GM21723 (cell line): ENCODE data around the gene FRAT2.
"Not testable (repeated sequence)": the region's sequence is repeated elsewhere in the genome, so short reads cannot be mapped to it uniquely, and the experiment has no call there.

Experiments used
- ATAC-seq: cut with Tn5 transposase; IDR thresholded peaks from one replicate; pipeline ENCODE4 v1.9.1; 2021; ENCODE audit warnings: mild to moderate bottlenecking, moderate library complexity; ENCODE audit not compliant: unreplicated experiment

FRAT2 gene

GRCh38 chr10:97356918-97357317 is 22.4 kb upstream of the FRAT2 start:
- no peak for ATAC-seq

- no peak for ATAC-seq
Measured at GRCh38 chr10:97356318-97356914, 21.9 kb upstream of the FRAT2 start.

GRCh38 chr10:97355571-97355975 is 21.0 kb upstream of the FRAT2 start:
- ATAC-seq: no peak

GRCh38 chr10:97353945-97354344 is 19.4 kb upstream of the FRAT2 start:
- ATAC-seq: no peak

GRCh38 chr10:97349752-97350513 is 15.4 kb upstream of the FRAT2 start:
- ATAC-seq: no peak

- ATAC-seq: no peak
Measured at GRCh38 chr10:97347317-97347716, 12.8 kb upstream of the FRAT2 start.

- not testable (repeated sequence) for ATAC-seq
Measured at GRCh38 chr10:97343664-97344063, 9.1 kb upstream of the FRAT2 start.

GRCh38 chr10:97341416-97341815 is 6.9 kb upstream of the FRAT2 start:
- no peak for ATAC-seq

- no peak for ATAC-seq
Measured at GRCh38 chr10:97338041-97338440, 3.5 kb upstream of the FRAT2 start.

- no peak for ATAC-seq
Measured at GRCh38 chr10:97336942-97337831, 2.7 kb upstream of the FRAT2 start.

- no peak for ATAC-seq
Measured at GRCh38 chr10:97336446-97336845, 1.9 kb upstream of the FRAT2 start.

GRCh38 chr10:97336006-97336405 is 1.5 kb upstream of the FRAT2 start:
- no peak for ATAC-seq

GRCh38 chr10:97335188-97335619 is 675 bp upstream of the FRAT2 start:
- ATAC-seq: no peak

- ATAC-seq: peak; percentile 32
Measured at GRCh38 chr10:97333601-97334369, 744 bp downstream of the FRAT2 start.

GRCh38 chr10:97333351-97333600 is 1.3 kb downstream of the FRAT2 start:
- ATAC-seq: peak; percentile 2

- no peak for ATAC-seq
Measured at GRCh38 chr10:97332591-97333350, 1.8 kb downstream of the FRAT2 start.

GRCh38 chr10:97331153-97331703 is 3.3 kb downstream of the FRAT2 start:
- ATAC-seq: no peak

GRCh38 chr10:97329766-97330165 is 4.8 kb downstream of the FRAT2 start:
- no peak for ATAC-seq

- ATAC-seq: no peak
Measured at GRCh38 chr10:97328646-97329453, 5.7 kb downstream of the FRAT2 start.
